ENCODE data around the gene TAP1.
"Not testable (repeated sequence)": the region's sequence is repeated elsewhere in the genome, so short reads cannot be mapped to it uniquely, and the experiment has no call there.

The TAP1 gene

DNA sequence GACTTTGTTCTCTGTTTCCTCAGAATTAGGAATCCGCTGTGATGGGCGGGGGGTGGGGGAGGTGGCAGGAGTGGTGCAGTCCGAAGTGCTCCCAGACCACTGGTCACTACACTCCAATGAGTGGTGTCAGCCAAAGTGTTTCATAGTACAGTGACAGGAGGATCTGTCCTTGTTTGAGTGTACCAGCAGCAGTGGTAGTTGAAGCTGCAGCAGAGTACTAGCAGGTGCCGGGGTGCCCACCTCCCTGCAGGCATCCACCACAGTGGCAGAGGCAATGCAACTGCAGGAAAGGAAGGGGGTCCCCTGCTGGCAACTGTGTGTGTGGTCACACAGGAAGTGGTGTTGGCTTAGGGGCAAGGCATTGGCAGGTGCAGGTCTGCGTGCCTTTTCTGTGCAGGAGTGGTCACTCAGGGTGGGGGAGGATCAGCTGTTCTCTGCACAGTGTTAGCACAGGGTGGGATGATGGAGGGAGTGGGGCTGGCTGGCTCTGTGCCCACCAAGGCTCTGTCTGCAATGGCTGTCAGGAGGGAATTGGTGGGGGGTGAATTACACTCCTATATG, 46.4 kb downstream of the TAP1 start:
- TF ChIP-seq, protein P1, sequence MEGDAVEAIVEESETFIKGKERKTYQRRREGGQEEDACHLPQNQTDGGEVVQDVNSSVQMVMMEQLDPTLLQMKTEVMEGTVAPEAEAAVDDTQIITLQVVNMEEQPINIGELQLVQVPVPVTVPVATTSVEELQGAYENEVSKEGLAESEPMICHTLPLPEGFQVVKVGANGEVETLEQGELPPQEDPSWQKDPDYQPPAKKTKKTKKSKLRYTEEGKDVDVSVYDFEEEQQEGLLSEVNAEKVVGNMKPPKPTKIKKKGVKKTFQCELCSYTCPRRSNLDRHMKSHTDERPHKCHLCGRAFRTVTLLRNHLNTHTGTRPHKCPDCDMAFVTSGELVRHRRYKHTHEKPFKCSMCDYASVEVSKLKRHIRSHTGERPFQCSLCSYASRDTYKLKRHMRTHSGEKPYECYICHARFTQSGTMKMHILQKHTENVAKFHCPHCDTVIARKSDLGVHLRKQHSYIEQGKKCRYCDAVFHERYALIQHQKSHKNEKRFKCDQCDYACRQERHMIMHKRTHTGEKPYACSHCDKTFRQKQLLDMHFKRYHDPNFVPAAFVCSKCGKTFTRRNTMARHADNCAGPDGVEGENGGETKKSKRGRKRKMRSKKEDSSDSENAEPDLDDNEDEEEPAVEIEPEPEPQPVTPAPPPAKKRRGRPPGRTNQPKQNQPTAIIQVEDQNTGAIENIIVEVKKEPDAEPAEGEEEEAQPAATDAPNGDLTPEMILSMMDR (IDR thresholded peaks at IDR 0.05; ENCODE audit: extremely low read depth, insufficient read depth, missing control alignments), result no peak
- in situ Hi-C loops (cut with MboI; ENCODE audit: low pct_unique_long_range_greater_than_20kb, low sequenced_read_pairs, unreplicated experiment), result no loop called here
- DNase-seq (ENCODE audit: low spot score), result no peak

DNA sequence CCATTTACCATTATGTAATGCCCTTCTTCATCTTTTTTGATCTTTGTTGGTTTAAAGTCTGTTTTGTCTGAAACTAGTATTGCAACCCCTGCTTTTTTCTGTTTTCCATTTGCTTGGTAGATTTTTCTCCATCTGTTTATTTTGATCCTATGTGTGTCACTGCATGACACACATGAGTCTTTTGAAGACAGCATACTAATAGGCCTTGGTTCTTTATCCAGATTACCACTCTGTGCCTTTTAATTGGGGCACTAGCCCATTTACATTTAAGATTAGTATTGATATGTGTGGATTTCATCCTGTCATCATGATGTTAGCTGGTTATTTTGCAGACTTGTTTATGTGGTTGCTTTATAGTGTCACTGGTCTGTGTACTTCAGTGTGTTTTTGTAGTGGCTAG, 48.1 kb downstream of the TAP1 start:
- in situ Hi-C loops (cut with MboI; ENCODE audit: low pct_unique_long_range_greater_than_20kb, low sequenced_read_pairs, unreplicated experiment); DNase-seq (ENCODE audit: low spot score): not testable (repeated sequence)

DNA sequence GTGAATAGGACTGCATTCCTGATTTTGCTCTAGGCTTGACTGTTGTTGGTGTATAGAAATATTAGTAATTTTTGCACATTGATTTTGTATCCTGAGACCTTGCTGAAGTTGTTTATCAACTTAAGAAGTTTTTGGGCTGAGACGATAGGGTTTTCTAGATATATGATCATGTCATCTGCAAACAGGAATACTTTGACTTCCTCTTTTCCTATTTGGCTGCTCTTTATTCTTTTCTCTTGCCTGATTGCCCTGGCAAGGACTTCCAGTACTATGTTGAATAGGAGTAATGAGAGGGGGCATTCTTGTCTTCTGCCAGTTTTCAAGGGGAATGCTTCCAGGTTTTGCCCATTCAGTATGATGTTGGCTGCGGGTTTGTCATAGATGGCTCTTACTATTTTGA, 50.1 kb downstream of the TAP1 start:
- in situ Hi-C loops (cut with MboI; ENCODE audit: low pct_unique_long_range_greater_than_20kb, low sequenced_read_pairs, unreplicated experiment), result no loop called here
- TF ChIP-seq, protein P1 (IDR thresholded peaks at IDR 0.05; ENCODE audit: extremely low read depth, insufficient read depth, missing control alignments), result no peak
- no peak for DNase-seq (ENCODE audit: low spot score)

DNA sequence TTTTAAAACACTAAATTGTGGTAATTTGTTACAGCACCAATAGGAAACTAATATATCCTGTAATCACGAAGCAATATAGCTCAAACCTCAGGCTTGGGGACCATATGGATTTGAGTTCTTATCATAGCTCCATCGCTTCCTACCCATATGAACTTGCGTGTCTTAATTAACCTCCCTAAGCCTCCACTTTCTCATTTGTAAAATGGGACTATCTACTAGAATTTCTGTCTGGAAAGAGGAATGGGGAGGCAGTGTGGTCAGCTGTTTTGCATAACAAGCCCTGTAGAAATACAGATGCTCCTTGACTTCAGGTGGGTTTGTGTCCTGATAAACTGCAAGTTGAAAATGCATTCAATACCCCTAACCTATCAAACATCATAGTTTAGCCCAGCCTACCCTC, 53.8 kb downstream of the TAP1 start:
- no peak for DNase-seq (ENCODE audit: low spot score)
- TF ChIP-seq, protein P1 (IDR thresholded peaks at IDR 0.05; ENCODE audit: extremely low read depth, insufficient read depth, missing control alignments), result no peak
- in situ Hi-C loops (cut with MboI; ENCODE audit: low pct_unique_long_range_greater_than_20kb, low sequenced_read_pairs, unreplicated experiment), result no loop called here

- in situ Hi-C loops (cut with MboI; ENCODE audit: low pct_unique_long_range_greater_than_20kb, low sequenced_read_pairs, unreplicated experiment), result no loop called here
- TF ChIP-seq, protein P1 (IDR thresholded peaks at IDR 0.05; ENCODE audit: extremely low read depth, insufficient read depth, missing control alignments), result no peak
Observed at GRCh38 chr6:32799168-32799567, 54.3 kb downstream of the TAP1 start.

GRCh38 chr6:32796848-32797776, 56.4 kb downstream of the TAP1 start:
- DNase-seq (ENCODE audit: low spot score), result peak; percentile 52
- TF ChIP-seq, protein P1 (IDR thresholded peaks at IDR 0.05; ENCODE audit: extremely low read depth, insufficient read depth, missing control alignments), result peak; percentile 76
- in situ Hi-C loops (cut with MboI; ENCODE audit: low pct_unique_long_range_greater_than_20kb, low sequenced_read_pairs, unreplicated experiment), result no loop called here

More at GRCh38 chr6:32799168-32799567, 54.3 kb downstream of the TAP1 start:
- DNase-seq (ENCODE audit: low spot score), result no peak

All from GM13977 (cell line).